Fibroblast of lung (primary cell): ENCODE results near the gene PHTF1.

ENCODE experiments used
- CTCF ChIP-seq, 2 donors: IDR thresholded peaks in 1 of 2; conservative IDR thresholded peaks in 1 of 2; 1 replicate in 1 of 2; 2 replicates in 1 of 2; pipeline ENCODE4 v1.5.1; 2011 to 2012; ENCODE audit warnings: low read length in 2 of 2, control low read depth in 1 of 2, inconsistent platforms in 1 of 2, low read depth in 1 of 2, mild to moderate bottlenecking in 1 of 2
- EZH2 ChIP-seq: IDR thresholded peaks from 2 replicates; pipeline ENCODE4 v1.5.1; 2012; ENCODE audit warnings: low read length, control low read depth, mild to moderate bottlenecking; ENCODE audit errors: missing control alignments

GRCh38 chr1:113701429-113701828 is 57.9 kb downstream of the PHTF1 start:
- TF ChIP-seq CTCF (conservative IDR thresholded peaks at IDR 0.05 in 1 of 2, IDR thresholded peaks at IDR 0.05 in 1 of 2; ENCODE audit: low read depth in 1 of 2, low read length in 2 of 2) (no peak), EZH2 (no peak)
